Inferior parietal cortex (tissue), 1 donor: Measurements from ENCODE around the gene USO1.
"Not testable (repeated sequence)": the region's sequence is repeated elsewhere in the genome, so short reads cannot be mapped to it uniquely, and the experiment has no call there.

Experiments used
- DNase-seq: peaks from one replicate; pipeline ENCODE4 v3.0.0-alpha.2; 2016; ENCODE audit errors: extremely low spot score

USO1 gene

DNA sequence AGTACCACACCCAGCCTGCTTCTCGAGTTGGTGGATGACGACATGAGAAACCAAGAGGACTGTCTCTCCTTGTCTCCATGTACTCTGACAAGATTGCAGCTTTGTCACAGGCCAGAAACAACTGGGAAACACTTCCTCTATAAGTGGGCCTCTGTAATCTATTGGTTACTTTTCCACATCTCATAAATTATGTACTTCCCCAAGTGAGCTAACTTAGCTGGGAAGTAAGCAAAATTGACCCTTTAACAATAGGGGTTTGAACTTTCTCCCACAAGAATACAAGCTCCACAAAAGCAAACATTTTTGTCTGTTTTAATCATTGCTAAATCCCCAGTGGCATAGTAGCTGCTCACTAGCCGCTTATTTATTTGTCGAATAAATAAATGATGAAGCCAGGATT, 14.1 kb upstream of the USO1 start:
- no peak for DNase-seq

DNA sequence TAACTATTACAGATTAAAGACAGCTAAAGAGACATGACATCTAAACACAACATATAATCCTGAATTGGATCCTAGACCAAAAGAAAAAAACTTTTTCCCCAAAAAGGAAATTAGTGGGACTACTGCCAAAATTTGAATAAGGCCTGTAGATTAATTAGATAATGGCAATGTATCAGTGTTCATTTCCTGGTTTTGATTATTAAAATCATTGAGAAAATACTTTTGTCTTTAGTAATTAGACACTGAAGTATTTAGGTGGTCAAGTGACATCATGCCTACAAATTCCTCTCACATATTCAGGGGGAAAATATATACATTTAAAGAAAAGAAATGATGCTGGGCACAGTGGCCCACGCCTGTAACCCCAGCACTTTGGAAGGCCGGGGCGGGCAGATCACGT, 10.4 kb upstream of the USO1 start:
- no peak for DNase-seq

DNA sequence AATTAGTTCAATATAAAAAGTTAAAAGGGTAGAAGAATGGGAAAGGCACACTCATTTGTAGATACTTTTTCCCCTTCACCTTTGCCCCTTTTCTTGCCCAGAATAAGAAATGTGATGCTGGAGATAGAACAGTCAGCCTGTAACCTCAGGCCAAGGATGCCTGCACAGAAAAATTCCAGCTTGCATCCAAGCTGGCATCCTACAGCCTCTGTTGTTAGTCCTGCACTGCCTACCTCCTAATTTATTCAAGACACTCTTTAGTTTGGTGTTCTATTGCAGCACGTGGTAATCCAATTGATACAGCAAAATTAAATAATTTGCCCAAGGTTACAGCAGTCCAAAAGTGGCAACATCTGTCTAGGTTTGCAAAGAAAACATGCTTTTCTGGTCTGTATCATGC, 9.7 kb upstream of the USO1 start:
- no peak for DNase-seq

DNA sequence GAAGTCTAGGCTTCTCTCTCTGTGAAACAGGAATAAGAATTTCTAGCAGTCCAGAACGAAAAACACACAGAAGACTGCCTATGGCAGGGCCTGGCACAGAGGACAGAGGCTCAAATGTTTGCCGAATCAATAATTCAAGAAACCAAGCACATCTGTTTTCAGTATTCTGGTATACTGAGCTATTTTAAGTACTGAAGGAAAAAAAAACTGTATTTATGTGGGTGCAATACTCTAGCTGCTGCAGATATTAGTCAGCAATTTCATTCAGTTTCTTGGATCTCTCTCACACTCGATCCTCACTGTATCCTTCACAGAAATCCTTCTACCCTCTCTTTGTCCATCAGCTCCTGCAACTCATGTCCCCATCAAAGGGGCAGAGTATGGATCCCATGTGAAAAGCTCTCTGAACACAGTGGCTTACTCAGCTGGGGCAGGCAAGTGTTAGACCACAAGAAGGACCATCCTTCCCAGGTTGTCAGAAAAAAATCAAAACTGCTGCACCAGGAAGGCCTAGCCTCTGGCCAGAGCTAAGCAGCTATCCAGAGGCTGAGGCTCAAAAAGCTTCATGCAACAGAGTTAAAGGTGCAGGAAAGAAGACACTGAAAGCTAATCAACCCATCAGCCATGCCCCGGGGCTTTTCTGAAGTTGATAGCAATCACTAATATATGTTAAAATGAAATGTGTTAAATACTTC, 9.1 kb upstream of the USO1 start:
- peak; percentile 39 for DNase-seq

DNA sequence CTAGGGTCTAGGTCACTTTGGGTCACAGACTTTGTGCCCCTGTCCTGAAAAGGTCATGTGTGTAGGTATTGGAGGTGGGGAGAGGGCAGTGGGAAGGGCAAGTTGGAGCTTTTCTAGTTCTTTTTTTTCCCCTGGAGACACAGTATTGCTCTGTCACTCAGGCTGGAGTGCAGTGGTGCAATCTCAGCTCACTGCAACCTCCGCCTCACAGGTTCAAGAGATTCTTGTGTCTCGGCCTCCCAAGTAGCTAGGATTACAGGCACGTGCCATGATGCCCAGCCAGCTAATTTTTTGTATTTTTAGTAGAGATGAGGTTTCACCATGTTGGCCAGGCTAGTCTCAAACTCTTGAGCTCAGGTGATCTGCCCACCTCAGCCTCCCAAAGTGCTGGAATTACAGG, 8.3 kb upstream of the USO1 start:
- DNase-seq = not testable (repeated sequence)

DNA sequence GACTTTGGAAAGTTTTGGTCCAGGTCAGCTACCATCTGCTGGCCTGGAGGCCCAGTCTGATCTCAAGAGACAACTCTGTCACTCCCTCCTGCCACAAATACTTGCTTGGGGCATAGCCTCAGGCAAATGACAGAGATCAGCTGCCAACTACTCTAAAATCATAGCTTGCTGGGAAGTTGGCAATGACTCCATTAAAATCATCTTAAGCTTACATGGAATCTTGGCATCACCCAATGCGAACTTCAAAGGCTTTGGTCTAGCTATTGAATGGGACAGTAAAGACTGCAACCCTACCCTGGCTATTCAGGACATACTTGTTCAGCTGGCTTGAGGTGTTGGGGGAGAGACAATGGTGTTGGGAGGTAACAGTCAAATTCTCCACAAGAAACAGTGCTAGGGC, 7.0 kb upstream of the USO1 start:
- DNase-seq = no peak

DNA sequence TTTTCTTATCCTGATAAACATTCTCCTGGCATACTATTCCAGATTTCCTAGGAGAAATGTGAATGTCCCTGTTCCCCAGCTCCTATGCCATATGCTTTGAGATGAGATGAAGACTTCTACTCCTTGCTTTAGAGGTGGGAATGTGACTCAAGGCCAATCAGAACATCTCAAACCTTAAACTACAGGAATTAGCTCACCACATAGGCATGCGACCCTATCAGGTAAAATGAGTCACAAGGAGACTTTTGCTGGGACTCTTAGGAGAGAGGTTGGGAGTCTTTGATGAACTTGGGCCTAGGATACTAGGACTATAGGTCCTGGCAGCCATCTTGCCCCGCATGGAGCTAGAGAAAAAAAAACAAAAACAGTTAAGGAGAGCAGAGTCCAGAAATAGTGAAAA, 5.8 kb upstream of the USO1 start:
- no peak for DNase-seq

DNA sequence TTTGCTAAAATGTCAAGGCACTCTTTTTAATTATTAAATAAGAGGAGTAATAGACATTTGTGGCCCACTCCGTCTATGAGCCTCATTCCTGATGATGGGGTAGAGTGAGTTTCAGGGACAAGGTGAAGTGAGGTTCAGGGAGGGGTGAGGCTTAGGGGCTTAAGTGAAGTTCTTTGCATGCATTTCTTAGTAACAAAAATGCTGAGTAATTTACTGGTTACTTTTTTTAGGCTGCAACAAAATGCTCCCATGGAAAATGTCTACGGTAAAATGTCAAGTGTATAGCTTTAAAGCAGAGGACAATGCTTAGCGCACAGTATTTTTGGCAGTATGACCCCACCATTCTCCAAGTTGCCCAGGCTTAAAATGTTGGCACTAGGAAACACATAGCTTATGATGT, 2.0 kb upstream of the USO1 start:
- DNase-seq = no peak

DNA sequence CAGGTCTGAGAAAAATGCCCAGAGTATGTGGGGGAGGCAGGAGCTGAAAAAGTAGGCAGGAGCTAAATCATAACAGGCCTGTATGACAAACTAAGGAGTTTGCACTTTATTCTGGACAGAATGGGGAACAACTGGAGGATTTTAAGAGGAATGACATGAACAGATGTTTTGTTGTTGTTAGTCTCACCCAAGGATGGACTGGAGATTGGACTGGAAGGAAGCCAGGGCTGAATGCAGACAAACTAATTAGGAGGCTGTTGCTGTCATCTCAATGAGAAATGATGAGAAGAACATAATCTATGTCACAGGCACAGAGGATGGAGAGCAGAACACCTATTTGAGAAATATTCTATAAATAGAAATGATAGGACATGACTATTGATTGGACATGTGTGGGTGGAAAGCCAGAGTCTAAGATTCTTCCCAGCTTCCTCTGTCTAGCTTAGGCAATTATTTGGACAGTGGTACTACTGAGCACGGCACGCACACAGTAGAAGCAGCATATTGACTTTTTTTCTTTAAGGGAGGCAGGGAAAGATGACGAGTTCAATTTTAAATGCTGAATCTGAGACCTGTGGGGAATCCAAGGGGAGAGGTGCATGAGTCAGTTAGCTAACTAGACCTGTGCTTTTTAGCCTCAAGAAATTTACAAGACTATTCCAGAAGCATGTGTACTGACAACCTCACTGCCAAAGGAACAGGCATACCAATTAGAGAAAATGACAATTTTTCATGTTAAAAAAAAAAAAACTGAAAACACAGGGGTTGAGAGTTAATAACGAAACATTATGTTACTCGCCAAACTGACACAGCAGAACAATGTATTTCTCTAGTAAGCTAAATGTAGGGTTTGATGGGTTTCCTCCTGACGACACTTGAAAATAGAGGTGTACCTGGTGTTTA, 963 bp upstream of the USO1 start:
- no peak for DNase-seq

DNA sequence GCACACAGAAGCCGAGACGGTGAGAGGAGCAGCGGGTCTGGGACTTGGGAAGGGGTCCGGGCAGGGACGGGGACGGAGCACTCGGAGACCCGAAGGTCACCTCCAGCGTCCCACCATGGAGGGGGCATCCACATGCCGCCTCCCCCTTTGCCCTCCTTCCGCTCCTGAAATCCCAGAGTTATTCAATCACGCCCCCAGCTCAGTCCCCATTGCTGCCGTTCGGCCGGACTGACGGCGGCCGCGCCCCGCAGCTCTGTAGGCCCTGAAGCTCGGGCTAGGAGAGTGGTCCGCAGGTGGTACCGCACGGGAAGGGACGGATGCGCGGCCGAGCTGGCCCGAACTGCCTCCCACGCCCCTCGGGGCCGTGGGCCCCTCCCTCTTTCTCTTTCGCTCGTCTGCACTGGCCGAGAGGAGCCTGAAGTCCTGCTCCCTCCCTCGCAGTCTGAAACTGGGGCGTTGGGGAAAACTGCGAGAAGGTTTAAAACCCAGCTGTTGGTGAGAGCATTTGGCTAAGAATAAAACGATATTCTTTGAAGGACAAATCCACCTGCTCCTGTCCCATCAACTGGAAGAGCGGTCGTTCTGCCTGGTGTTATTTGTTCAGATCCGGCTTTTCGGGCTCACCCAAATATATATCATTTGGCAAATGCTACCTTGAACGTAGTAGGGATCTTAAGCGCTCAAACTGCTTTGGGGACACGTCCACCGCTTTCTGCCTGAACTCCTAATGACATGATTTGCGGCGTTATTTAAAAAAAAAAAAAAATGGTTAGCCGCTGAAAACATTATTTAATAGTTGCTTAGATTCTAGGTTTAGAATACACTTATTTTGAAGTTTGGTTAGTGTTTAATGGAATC, 719 bp downstream of the USO1 start:
- DNase-seq = peak; percentile 40

DNA sequence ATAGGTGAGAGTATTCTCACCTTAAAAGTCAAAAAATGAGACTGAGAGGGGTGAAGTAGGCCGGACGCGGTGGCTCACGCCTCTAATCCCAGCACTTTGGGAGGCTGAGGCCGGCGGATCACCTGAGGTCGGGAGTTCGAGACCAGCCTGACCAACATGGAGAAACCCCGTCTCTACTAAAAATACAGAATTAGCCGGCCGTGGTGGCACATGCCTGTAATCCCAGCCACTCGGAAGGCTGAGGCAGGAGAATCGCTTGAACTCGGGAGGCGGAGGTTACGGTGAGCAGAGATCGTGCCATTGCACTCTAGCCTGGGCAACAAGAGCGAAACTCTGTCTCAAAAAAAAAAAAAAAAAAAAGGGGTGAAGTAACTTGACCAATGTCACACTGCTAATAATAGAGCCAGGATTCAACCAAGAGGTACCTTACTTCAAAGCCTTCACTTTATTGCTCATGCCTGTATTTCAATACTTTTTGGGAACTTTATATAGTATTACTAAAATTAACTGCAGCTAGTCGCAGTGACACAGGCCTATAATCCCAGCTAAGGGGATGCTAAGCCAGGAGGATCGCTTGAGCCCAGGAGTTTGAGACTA, 1.7 kb downstream of the USO1 start:
- DNase-seq = not testable (repeated sequence)

DNA sequence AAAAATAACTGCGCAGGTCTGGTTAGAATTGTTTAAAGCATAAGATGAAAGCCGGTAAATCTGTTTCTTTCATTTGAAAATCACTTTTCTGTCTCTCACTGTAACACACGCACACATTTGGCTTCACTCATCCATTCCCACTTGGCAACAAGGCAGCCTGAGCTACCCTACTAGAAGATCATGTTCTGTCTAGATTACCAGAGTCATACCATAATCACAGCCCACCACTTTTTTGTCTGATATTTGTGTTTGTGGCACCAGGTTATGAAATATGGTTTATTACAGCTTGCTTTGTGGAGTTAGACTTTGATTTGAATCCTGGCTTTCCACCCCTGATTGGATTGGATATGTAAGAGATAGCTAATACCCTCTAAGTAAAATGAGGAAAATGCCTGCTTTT, 2.2 kb downstream of the USO1 start:
- DNase-seq = no peak

DNA sequence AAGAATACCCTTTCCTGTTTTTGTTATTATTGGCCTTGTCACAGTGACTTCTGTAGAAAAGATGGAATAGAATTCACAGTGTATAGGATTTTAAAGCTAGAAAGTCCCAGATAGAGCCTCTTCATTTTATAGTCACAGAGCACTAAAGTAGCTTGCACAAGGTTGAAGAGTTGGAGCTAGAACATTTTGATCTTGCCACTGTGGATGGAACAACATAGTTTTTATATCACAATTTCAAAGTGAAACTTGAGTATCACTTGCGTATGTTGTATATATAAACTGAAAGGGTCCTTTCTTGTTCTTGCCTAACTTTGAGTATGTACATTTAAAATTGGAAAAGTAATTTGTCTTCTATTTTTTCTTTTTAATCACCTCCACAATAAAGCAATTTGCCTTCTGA, 2.7 kb downstream of the USO1 start:
- DNase-seq = no peak

DNA sequence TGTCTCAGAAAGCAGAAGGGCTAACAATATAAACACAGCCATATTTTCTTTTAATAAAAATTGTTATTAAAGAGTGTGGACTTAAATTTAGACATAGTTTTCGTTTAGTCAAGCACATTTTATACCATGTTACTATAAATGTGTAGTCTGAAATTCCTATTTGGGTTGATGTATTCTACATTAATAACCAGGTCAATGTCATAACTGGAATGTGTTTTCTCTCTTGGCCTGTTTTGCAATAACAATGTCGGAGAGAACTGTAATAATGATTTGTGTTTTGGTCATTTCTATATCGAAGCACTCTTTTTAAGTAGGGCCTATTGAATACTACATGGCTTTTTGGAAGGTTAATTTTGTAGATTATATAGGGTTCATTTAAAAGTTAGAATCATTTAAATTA, 5.5 kb downstream of the USO1 start:
- no peak for DNase-seq

DNA sequence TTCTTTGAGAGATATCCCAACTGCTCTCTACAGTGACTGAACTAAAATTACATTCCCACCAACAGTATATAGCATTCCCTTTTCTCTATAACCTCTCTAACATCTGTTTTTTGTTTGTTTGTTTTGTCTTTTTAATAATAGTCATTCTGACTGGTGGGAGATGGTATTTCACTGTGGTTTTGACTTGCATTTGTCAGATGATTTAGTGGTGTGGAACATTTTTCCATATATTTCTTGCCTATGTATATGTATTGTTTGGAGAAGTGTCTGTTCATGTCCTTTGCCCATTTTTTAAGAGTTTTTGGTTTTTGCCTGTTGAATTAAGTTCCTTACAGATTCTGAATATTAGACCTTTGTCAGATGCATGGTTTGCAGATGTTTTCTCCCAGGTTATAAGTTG, 9.0 kb downstream of the USO1 start:
- no peak for DNase-seq

DNA sequence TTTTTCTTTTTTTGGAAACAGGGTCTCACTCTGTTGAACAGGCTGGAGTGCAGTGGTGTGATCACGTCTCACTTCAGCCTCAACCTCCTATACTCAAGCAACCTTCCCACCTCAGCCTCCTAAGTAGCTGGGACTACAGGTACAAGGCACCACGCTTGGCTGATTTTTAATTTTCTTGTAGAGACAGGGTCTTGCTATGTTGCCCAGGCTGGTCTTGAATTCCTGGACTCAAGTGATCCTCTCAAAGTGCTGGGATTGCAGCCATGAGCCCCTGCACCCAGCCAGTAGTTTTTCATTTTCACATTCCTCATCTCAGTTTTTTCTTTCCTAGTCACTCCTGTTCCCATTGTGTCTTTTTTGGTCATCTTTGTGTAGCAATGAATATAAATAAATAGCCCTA, 11.1 kb downstream of the USO1 start:
- DNase-seq = no peak

DNA sequence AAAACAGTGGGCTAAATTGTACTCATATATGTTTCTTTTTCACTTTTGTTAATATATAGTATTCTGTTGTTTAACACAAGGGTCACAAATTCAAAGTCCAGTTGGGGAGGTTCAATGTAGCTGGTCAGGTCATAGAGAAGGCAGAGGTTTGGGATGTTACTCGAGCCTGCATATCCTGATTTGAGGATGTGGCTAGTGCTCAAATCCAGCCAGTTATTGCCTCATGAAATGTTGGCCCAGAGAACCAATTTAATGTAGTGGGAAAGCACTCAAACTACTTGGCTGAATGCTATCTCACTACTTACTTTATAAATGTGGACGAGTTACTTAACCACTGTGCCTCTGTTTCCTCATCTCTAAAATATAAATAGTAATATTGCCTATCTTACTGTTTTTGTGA, 12.5 kb downstream of the USO1 start:
- no peak for DNase-seq

DNA sequence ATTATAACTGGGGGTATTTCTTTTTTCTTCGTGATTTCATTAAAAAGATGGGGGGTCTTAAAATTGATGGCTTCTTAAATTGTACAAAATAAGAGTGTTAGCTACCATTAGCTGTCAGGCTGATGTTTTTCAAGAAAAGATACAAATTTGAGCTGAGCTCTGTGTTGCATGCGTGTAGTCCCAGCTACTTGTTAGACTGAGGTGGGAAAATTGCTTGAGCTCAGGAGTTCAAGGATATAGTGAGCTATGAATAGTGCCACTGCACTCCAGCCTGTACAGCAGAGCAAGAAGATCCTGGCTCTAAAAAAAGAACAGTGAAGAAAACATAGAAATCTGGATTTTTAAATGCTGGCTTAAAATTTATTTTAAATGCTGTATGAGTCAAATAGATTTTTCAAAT, 13.0 kb downstream of the USO1 start:
- DNase-seq = no peak

DNA sequence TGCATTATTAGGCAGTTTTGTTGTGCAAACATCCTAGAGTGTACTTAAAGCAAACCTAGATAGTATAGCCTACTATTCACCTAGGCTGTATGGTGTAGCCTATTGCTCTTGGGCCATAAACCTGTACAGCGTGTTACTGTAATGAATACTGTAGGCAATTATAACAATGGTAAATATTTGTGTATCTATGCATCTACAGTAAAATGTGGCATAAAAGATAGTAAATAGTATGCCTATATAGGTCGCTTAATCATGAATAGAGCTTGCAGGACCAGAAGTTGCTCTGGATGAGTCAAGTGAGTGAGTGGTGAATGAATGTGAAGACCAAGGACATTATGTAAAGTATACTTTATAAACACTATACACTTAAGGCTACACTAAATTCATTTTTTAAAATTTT, 16.6 kb downstream of the USO1 start:
- no peak for DNase-seq

DNA sequence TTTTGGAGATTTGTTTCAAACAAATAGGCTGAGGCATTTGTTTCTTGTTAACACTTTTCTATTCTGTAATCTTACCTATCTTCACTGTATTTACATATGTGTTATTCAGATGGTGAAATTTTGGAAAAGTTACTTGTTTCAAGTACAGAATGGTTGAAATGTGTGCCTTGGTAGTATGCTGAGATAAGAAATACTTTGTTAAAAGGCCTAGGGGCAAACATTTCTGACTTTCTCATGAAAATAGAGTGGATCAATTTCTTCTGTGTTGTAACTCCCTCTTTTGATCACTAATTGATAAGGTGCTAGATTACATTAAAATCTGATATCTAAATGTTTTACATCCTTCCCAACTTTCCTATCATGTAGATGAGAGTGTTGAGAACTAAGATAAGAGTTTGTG, 18.1 kb downstream of the USO1 start:
- DNase-seq = no peak

DNA sequence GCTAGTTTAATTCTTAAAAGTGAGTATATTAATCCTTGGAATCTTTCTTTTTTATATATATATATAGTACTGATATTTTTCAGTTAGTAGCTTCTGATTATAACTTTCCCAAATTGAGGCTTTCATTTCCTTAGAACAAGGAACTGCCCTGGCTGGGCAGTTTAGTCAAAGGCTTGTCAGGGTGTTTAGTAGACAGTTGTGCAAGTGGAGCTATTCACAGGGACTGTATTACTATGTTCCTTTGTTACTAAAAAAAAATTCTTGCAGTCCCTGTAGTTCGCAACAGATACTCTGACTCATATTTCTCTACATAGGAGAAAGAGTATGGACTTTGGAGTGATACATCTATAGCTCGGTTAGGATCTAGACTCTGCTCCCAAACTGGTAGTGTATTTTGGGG, 20.8 kb downstream of the USO1 start:
- DNase-seq = no peak

DNA sequence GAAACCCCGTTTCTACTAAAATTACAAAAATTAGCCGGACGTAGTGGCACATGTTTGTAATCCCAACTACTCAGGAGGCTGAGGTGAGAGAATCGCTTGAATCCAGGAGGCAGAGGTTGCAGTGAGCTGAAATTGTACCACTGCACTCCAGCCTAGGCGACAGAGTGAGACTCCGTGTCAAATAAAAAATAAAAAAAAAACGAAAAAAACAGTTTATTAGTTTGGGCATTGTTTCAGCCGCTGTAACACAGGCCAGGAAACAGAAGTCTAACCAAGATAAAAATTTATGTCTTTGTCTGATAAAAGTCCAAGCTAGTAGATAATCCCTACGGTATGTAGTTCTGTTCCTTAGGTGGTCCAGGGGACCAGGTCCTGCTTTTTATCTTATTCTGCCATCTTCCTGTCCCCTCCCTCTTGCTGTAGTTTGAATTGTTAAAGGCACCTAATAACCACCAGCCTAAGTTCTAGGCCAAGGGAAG, 21.4 kb downstream of the USO1 start:
- no peak for DNase-seq
